Vagina (tissue), 2 donors: Measurements from ENCODE around the gene UBL3. TPM values are rescaled to one million over a fixed set of nuclear protein-coding genes. Genes with fewer than 3 reads are reported as not detected.

Experiments
- DNase-seq, 2 donors: peaks; one replicate each; pipeline ENCODE4 v3.0.0-alpha.2; 2017; ENCODE audit errors: extremely low spot score in 2 of 2
- H3K27ac ChIP-seq: fragments of 200-600 bp; sonication (generic); one replicate; pipeline ENCODE4 v1.5.1; 2019
- H3K27me3 ChIP-seq: fragments of 200-600 bp; sonication (generic); one replicate; pipeline ENCODE4 v1.5.1; 2019
- H3K36me3 ChIP-seq, 2 donors: fragments of 200-600 bp; sonication (generic); one replicate each; pipeline ENCODE4 v1.5.1; 2017 to 2019
- H3K4me1 ChIP-seq: fragments of 200-600 bp; sonication (generic); one replicate; pipeline ENCODE4 v1.5.1; 2019
- H3K4me3 ChIP-seq, 2 donors: fragments of 200-600 bp; sonication (generic); 1 replicate in 1 of 2; 2 replicates in 1 of 2; pipeline ENCODE4 v1.5.1; 2016 to 2019
- H3K9me3 ChIP-seq: fragments of 200-600 bp; sonication (generic); one replicate; pipeline ENCODE4 v1.5.1; 2019
- CTCF ChIP-seq, 3 experiments: fragments of 450-650 bp in 2 of 3; fragments of 200-600 bp in 1 of 3; sonication (generic) in 1 of 3; IDR thresholded peaks; one replicate each; pipeline ENCODE4 v1.5.1; 2017 to 2019; ENCODE audit warnings: antibody characterized with exemption in 3 of 3, mild to moderate bottlenecking in 2 of 3, moderate library complexity in 2 of 3
- POLR2A ChIP-seq, 2 donors: fragments of 450-650 bp; IDR thresholded peaks; one replicate each; pipeline ENCODE4 v1.6.1; 2017; ENCODE audit warnings: antibody characterized with exemption in 2 of 2, mild to moderate bottlenecking in 2 of 2, moderate library complexity in 2 of 2
- POLR2AphosphoS5 ChIP-seq, 2 donors: sonication (generic); formaldehyde crosslinking; IDR thresholded peaks; one replicate each; pipeline ENCODE4 v1.9.0; 2017; ENCODE audit warnings: antibody characterized with exemption in 2 of 2, mild to moderate bottlenecking in 2 of 2, low read depth in 1 of 2; ENCODE audit not compliant: insufficient read depth in 1 of 2
- intact Hi-C: fragments of 100-400 bp; cut with DNase I; formaldehyde crosslinking; loops from one replicate; pipeline ENCODE4 v1.15.1; 2023
- total RNA-seq: library from RNA; depleted of rRNA; stranded (reverse); fragments of >200 nt; gene quantifications from one replicate; pipeline ENCODE4 v1.2.3, GENCODE V29; 2016

UBL3 gene
- total RNA-seq, 1 donor from 2014 or later: 33.4 TPM

GRCh38 chr13:29845440-29846056, 4.9 kb downstream of the UBL3 start:
- Histone ChIP-seq H3K9me3 (no peaks in the 10 kb centered on the region), H3K27ac (peak overlapping the region; percentile 98), H3K4me3 (peak overlapping the region in 1 of 2 donors; percentile 83), H3K36me3 (no peaks in the 10 kb centered on the region), H3K27me3 (no peaks in the 10 kb centered on the region), H3K4me1 (peaks cover 39% of the 10 kb centered on the region)
- DNase-seq: no peak
- intact Hi-C loops: loop anchor here (10.0 kb wide), 2 partner anchors 269 to 619 kb away; partner anchors contain the start of gene HMGB1
- peak in 1 of 2 donors; percentile 31 for TF ChIP-seq POLR2AphosphoS5 (IDR thresholded peaks at IDR 0.05; ENCODE audit: insufficient read depth in 1 of 2, low read depth in 1 of 2)
- TF ChIP-seq CTCF (IDR thresholded peaks at IDR 0.05): peak in 2 of 3 experiments; percentile 19 to 37
- no peak for TF ChIP-seq POLR2A (IDR thresholded peaks at IDR 0.05)

GRCh38 chr13:29844441-29844840, 6.0 kb downstream of the UBL3 start:
- intact Hi-C loops: loop anchor here (10.0 kb wide), 2 partner anchors 270 to 620 kb away; partner anchors contain the start of gene HMGB1

GRCh38 chr13:29840585-29840984, 9.8 kb downstream of the UBL3 start:
- Histone ChIP-seq H3K9me3 (no peaks in the 10 kb centered on the region), H3K36me3 (no peaks in the 10 kb centered on the region), H3K27me3 (no peaks in the 10 kb centered on the region), H3K27ac (no peak overlapping the region), H3K4me3 (no peak overlapping the region), H3K4me1 (peaks cover 83% of the 10 kb centered on the region)
- DNase-seq: no peak
- intact Hi-C loops: loop anchor here (10.0 kb wide), 2 partner anchors 274 to 624 kb away; partner anchors contain the start of gene HMGB1
- no peak for TF ChIP-seq POLR2A (IDR thresholded peaks at IDR 0.05)
- no peak for TF ChIP-seq CTCF (IDR thresholded peaks at IDR 0.05)
- TF ChIP-seq POLR2AphosphoS5 (IDR thresholded peaks at IDR 0.05; ENCODE audit: insufficient read depth in 1 of 2, low read depth in 1 of 2): no peak

More at GRCh38 chr13:29844441-29844840, 6.0 kb downstream of the UBL3 start:
- H3K9me3 ChIP-seq: no peaks in the 10 kb centered on the region
- no peaks in the 10 kb centered on the region for H3K36me3 ChIP-seq
- H3K27me3 ChIP-seq: no peaks in the 10 kb centered on the region
- peaks cover 46% of the 10 kb centered on the region for H3K4me1 ChIP-seq
- no peak overlapping the region for H3K4me3 ChIP-seq
- H3K27ac ChIP-seq: peak overlapping the region; percentile 98
- no peak for DNase-seq
- TF ChIP-seq POLR2AphosphoS5 (IDR thresholded peaks at IDR 0.05; ENCODE audit: insufficient read depth in 1 of 2, low read depth in 1 of 2) (no peak), POLR2A (IDR thresholded peaks at IDR 0.05) (no peak), CTCF (IDR thresholded peaks at IDR 0.05) (no peak)

- Histone ChIP-seq H3K36me3 (no peaks in the 10 kb centered on the region), H3K27me3 (no peaks in the 10 kb centered on the region), H3K9me3 (no peaks in the 10 kb centered on the region), H3K4me1 (peaks cover 81% of the 10 kb centered on the region), H3K27ac (no peak overlapping the region), H3K4me3 (no peak overlapping the region)
- intact Hi-C loops: no loop called here
- no peak for DNase-seq
- TF ChIP-seq CTCF (IDR thresholded peaks at IDR 0.05) (no peak), POLR2AphosphoS5 (IDR thresholded peaks at IDR 0.05; ENCODE audit: insufficient read depth in 1 of 2, low read depth in 1 of 2) (no peak), POLR2A (IDR thresholded peaks at IDR 0.05) (no peak)
Observed at GRCh38 chr13:29835280-29836061, 14.9 kb downstream of the UBL3 start.
